Neutrophil (primary cell): ENCODE measurements around the gene C6orf47.
A peak's percentile ranks its signal among the peaks of the same experiment; 100 is the strongest.

Experiments
- H3K27ac ChIP-seq: fragments of 200-600 bp; sonication (generic); 2 replicates; pipeline ENCODE4 v1.5.1; 2016; ENCODE audit warnings: mild to moderate bottlenecking, moderate library complexity
- H3K27me3 ChIP-seq: fragments of 200-600 bp; sonication (generic); 2 replicates; pipeline ENCODE4 v1.6.0; 2016; ENCODE audit warnings: mild to moderate bottlenecking
- H3K36me3 ChIP-seq: fragments of 200-600 bp; sonication (generic); 2 replicates; pipeline ENCODE4 v1.5.1; 2017
- H3K4me1 ChIP-seq, 2 experiments: fragments of 200-600 bp in 1 of 2; sonication (generic) in 1 of 2; 1 replicate in 1 of 2; 2 replicates in 1 of 2; pipeline versions ENCODE4 v1.5.1 to v1.6.1; 2013 to 2016; ENCODE audit warnings: low read depth in 1 of 2, low read length in 1 of 2, mild to moderate bottlenecking in 1 of 2, moderate library complexity in 1 of 2; ENCODE audit not compliant: control insufficient read depth in 1 of 2, insufficient read depth in 1 of 2
- H3K4me3 ChIP-seq, 2 experiments: fragments of 200-600 bp in 1 of 2; sonication (generic) in 1 of 2; 1 replicate in 1 of 2; 2 replicates in 1 of 2; pipeline ENCODE4 v1.5.1; 2013 to 2016; ENCODE audit warnings: low read depth in 1 of 2, low read length in 1 of 2, mild to moderate bottlenecking in 1 of 2, moderate library complexity in 1 of 2
- H3K9me3 ChIP-seq: fragments of 200-600 bp; sonication (generic); 2 replicates; pipeline ENCODE4 v1.5.1; 2016
- TF ChIP-seq, protein P1 (sequence below): fragments of 200-600 bp; sonication (generic); IDR thresholded peaks from 2 replicates; pipeline ENCODE4 v1.5.1; 2016; ENCODE audit warnings: antibody characterized with exemption

C6orf47 gene

GRCh38 chr6:31683591-31683990, 23.0 kb upstream of the C6orf47 start:
- H3K36me3 ChIP-seq = peaks cover 56% of the 10 kb centered on the region
- peaks cover 16 to 20% of the 10 kb centered on the region in 2 experiments for H3K4me1 ChIP-seq
- peak overlapping the region; percentile 25 for H3K27ac ChIP-seq
- no peak overlapping the region for H3K4me3 ChIP-seq
- TF ChIP-seq, protein P1, sequence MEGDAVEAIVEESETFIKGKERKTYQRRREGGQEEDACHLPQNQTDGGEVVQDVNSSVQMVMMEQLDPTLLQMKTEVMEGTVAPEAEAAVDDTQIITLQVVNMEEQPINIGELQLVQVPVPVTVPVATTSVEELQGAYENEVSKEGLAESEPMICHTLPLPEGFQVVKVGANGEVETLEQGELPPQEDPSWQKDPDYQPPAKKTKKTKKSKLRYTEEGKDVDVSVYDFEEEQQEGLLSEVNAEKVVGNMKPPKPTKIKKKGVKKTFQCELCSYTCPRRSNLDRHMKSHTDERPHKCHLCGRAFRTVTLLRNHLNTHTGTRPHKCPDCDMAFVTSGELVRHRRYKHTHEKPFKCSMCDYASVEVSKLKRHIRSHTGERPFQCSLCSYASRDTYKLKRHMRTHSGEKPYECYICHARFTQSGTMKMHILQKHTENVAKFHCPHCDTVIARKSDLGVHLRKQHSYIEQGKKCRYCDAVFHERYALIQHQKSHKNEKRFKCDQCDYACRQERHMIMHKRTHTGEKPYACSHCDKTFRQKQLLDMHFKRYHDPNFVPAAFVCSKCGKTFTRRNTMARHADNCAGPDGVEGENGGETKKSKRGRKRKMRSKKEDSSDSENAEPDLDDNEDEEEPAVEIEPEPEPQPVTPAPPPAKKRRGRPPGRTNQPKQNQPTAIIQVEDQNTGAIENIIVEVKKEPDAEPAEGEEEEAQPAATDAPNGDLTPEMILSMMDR = no peak
- peaks cover 19% of the 10 kb centered on the region for H3K27me3 ChIP-seq
- no peaks in the 10 kb centered on the region for H3K9me3 ChIP-seq

DNA sequence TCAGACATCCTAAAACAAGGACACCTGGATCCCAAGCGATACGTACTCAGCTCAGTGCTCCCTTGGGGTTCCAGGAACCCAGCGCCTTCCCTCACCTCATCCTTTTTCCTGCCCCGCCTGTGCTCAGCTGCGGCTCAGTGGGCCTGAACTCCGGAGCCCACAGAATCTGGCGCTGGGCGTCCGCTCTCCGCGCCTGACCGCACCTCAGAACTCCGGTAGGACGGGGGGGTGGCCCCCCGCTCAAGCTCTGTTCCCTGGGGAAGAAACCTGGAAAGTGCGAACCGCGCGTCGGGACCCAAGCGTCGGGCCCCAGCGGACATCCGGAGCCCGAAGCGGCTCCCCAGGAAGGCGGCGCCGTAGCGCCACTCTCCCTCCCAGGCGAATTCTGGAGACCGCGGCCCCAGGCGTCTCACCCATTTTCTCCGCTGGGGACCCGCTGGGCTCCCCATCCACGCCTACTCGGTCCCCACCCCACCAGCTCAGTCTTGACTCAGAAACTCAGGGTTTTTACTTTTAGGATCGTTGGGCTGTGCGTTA, 20.6 kb upstream of the C6orf47 start:
- Histone ChIP-seq H3K9me3 (no peaks in the 10 kb centered on the region), H3K36me3 (peaks cover 32% of the 10 kb centered on the region), H3K4me3 (peak overlapping the region; percentile 65 to 72), H3K4me1 (peaks cover 16 to 20% of the 10 kb centered on the region in 2 experiments), H3K27ac (peak overlapping the region; percentile 40), H3K27me3 (peaks cover 19% of the 10 kb centered on the region)
- TF ChIP-seq, protein P1 = no peak

- Histone ChIP-seq H3K9me3 (no peaks in the 10 kb centered on the region), H3K4me3 (peak within 1 kb of the TSS; percentile 65 to 72), H3K4me1 (peaks cover 16 to 20% of the 10 kb centered on the region in 2 experiments), H3K27ac (peak within 1 kb of the TSS; percentile 40), H3K27me3 (peaks cover 19% of the 10 kb centered on the region), H3K36me3 (peaks cover 27% of the 10 kb centered on the region)
- TF ChIP-seq, protein P1 = peak; percentile 79
Observed at GRCh38 chr6:31680226-31681134, 19.9 kb upstream of the C6orf47 start, which contains the start of gene LY6G5C. Gene LY6G5C (minus strand): TSS chr6:31681067. CDS start chr6:31680373, 694 bp downstream.

GRCh38 chr6:31677955-31678354, 17.4 kb upstream of the C6orf47 start:
- TF ChIP-seq, protein P1 = no peak
- peaks cover 19% of the 10 kb centered on the region for H3K36me3 ChIP-seq
- no peaks in the 10 kb centered on the region for H3K9me3 ChIP-seq
- peaks cover 16% of the 10 kb centered on the region in 2 experiments for H3K4me1 ChIP-seq
- peaks cover 15% of the 10 kb centered on the region for H3K27me3 ChIP-seq
- no peak overlapping the region for H3K4me3 ChIP-seq
- no peak overlapping the region for H3K27ac ChIP-seq

- no peak overlapping the region for H3K4me3 ChIP-seq
- H3K27me3 ChIP-seq = peaks cover 7% of the 10 kb centered on the region
- H3K27ac ChIP-seq = no peak overlapping the region
- peaks cover 27% of the 10 kb centered on the region for H3K36me3 ChIP-seq
- TF ChIP-seq, protein P1 = no peak
- no peaks in the 10 kb centered on the region for H3K9me3 ChIP-seq
- peaks cover 13 to 16% of the 10 kb centered on the region in 2 experiments for H3K4me1 ChIP-seq
Observed at GRCh38 chr6:31676904-31677303, 16.3 kb upstream of the C6orf47 start.
